HG03378 (cell line): ENCODE measurements around the gene LEF1.

Source experiments
- ATAC-seq: cut with Tn5 transposase; IDR thresholded peaks from one replicate; pipeline ENCODE4 v1.9.1; 2021; ENCODE audit warnings: mild to moderate bottlenecking, moderate library complexity; ENCODE audit not compliant: unreplicated experiment

The LEF1 gene

GRCh38 chr4:108003982-108004515 lies 164.7 kb downstream of the LEF1 start:
- ATAC-seq = peak; percentile 57

GRCh38 chr4:108001540-108002135 lies 167.1 kb downstream of the LEF1 start:
- ATAC-seq = no peak

- ATAC-seq = no peak
Measured at GRCh38 chr4:107999932-108000539, 168.7 kb downstream of the LEF1 start.

- no peak for ATAC-seq
Measured at GRCh38 chr4:107997794-107998193, 170.9 kb downstream of the LEF1 start.
